WTC11 (cell line): ENCODE measurements around the gene IDH3B. TPM values are rescaled to one million over a fixed set of nuclear protein-coding genes. Genes with fewer than 3 reads are reported as not detected.

Experiments
- ATF2 ChIP-seq: sonication (generic); formaldehyde crosslinking; IDR thresholded peaks from 2 replicates; pipeline ENCODE4 v1.8.1; 2022; ENCODE audit warnings: low read depth, missing genetic modification reagents, borderline replicate concordance
- ATF3 ChIP-seq: sonication (generic); formaldehyde crosslinking; conservative IDR thresholded peaks from 2 replicates; pipeline ENCODE4 v1.8.1; 2022; ENCODE audit warnings: mild to moderate bottlenecking, missing genetic modification reagents
- ATF6 ChIP-seq: sonication (generic); formaldehyde crosslinking; IDR thresholded peaks from 2 replicates; pipeline ENCODE4 v1.8.1; 2023; ENCODE audit warnings: mild to moderate bottlenecking, missing genetic modification reagents
- ESRRA ChIP-seq: sonication (generic); formaldehyde crosslinking; IDR thresholded peaks from 2 replicates; pipeline ENCODE4 v1.8.1; 2022; ENCODE audit warnings: mild to moderate bottlenecking, missing genetic modification reagents, borderline replicate concordance
- FOXJ3 ChIP-seq: sonication (generic); formaldehyde crosslinking; IDR thresholded peaks from 2 replicates; pipeline ENCODE4 v1.9.0; 2021; ENCODE audit warnings: missing genetic modification reagents, mild to moderate bottlenecking, borderline replicate concordance
- FOXK1 ChIP-seq: sonication (generic); formaldehyde crosslinking; IDR thresholded peaks from 2 replicates; pipeline ENCODE4 v1.8.0; 2022; ENCODE audit warnings: mild to moderate bottlenecking, moderate library complexity, missing genetic modification reagents
- FOXP4 ChIP-seq: sonication (generic); formaldehyde crosslinking; IDR thresholded peaks from 2 replicates; pipeline ENCODE4 v1.8.0; 2022; ENCODE audit warnings: mild to moderate bottlenecking, missing genetic modification reagents
- GRHL2 ChIP-seq: fragments of 250-450 bp; sonication (Bioruptor Pico); IDR thresholded peaks from 2 replicates; pipeline ENCODE4 v1.8.0; 2022; ENCODE audit warnings: mild to moderate bottlenecking, moderate library complexity; ENCODE audit not compliant: insufficient replicate concordance, severe bottlenecking
- HMGA2 ChIP-seq: fragments of 250-450 bp; sonication (Bioruptor Pico); IDR thresholded peaks from 2 replicates; pipeline ENCODE4 v1.4.0; 2021; ENCODE audit warnings: mild to moderate bottlenecking, moderate library complexity
- IRF1 ChIP-seq: sonication (generic); formaldehyde crosslinking; IDR thresholded peaks from 2 replicates; pipeline ENCODE4 v1.8.0; 2023; ENCODE audit warnings: missing genetic modification reagents
- MAX ChIP-seq: sonication (generic); formaldehyde crosslinking; IDR thresholded peaks from 2 replicates; pipeline ENCODE4 v1.8.0; 2022; ENCODE audit warnings: mild to moderate bottlenecking, missing genetic modification reagents
- MXD4 ChIP-seq: fragments of 250-450 bp; sonication (Bioruptor Pico); IDR thresholded peaks from 2 replicates; pipeline ENCODE4 v1.8.0; 2021; ENCODE audit warnings: mild to moderate bottlenecking, moderate library complexity, borderline replicate concordance
- MYBL2 ChIP-seq: sonication (generic); formaldehyde crosslinking; IDR thresholded peaks from 2 replicates; pipeline ENCODE4 v1.8.1; 2023; ENCODE audit warnings: mild to moderate bottlenecking, moderate library complexity, missing genetic modification reagents
- NFYB ChIP-seq: sonication (generic); formaldehyde crosslinking; conservative IDR thresholded peaks from 2 replicates; pipeline ENCODE4 v1.8.0; 2022; ENCODE audit warnings: low read depth, missing genetic modification reagents
- NR3C1 ChIP-seq: sonication (generic); formaldehyde crosslinking; conservative IDR thresholded peaks from 2 replicates; pipeline ENCODE4 v1.8.1; 2023; ENCODE audit warnings: low read depth, mild to moderate bottlenecking, missing genetic modification reagents
- SMAD4 ChIP-seq: sonication (generic); formaldehyde crosslinking; IDR thresholded peaks from 2 replicates; pipeline ENCODE4 v1.8.0; 2022; ENCODE audit warnings: mild to moderate bottlenecking, missing genetic modification reagents
- SOX15 ChIP-seq: fragments of 250-450 bp; sonication (Bioruptor Pico); IDR thresholded peaks from 2 replicates; pipeline ENCODE4 v1.9.0; 2021; ENCODE audit warnings: mild to moderate bottlenecking
- TEAD1 ChIP-seq: sonication (generic); formaldehyde crosslinking; IDR thresholded peaks from 2 replicates; pipeline ENCODE4 v1.8.0; 2022; ENCODE audit warnings: mild to moderate bottlenecking, missing genetic modification reagents
- TP53 ChIP-seq: sonication (generic); formaldehyde crosslinking; IDR thresholded peaks from 2 replicates; pipeline ENCODE4 v1.8.1; 2023; ENCODE audit warnings: mild to moderate bottlenecking, missing genetic modification reagents
- ZNF138 ChIP-seq: sonication (generic); formaldehyde crosslinking; conservative IDR thresholded peaks from 2 replicates; pipeline ENCODE4 v1.8.1; 2022; ENCODE audit warnings: mild to moderate bottlenecking, moderate library complexity, missing genetic modification reagents
- ZNF396 ChIP-seq: fragments of 250-450 bp; sonication (Bioruptor Pico); IDR thresholded peaks from 2 replicates; pipeline ENCODE4 v1.8.0; 2021; ENCODE audit warnings: mild to moderate bottlenecking, moderate library complexity, borderline replicate concordance
- ZNF416 ChIP-seq: fragments of 250-450 bp; sonication (Bioruptor Pico); IDR thresholded peaks from 2 replicates; pipeline ENCODE4 v1.9.0; 2021; ENCODE audit warnings: mild to moderate bottlenecking, inconsistent platforms
- ZNF532 ChIP-seq: fragments of 250-450 bp; sonication (Bioruptor Pico); IDR thresholded peaks from 2 replicates; pipeline ENCODE4 v1.9.0; 2021; ENCODE audit warnings: mild to moderate bottlenecking, borderline replicate concordance
- total RNA-seq: library from RNA; stranded (reverse); gene quantifications from 3 replicates; pipeline ENCODE4 v1.2.3, GENCODE V29; 2021

Gene IDH3B
- total RNA-seq, 1 experiment from 2014 or later, result 136 TPM

GRCh38 chr20:2652724-2653555, 11.1 kb downstream of the IDH3B start (continued):
- no peak; the same call in 1 of the 2 replicates for TF ChIP-seq ATF3 (CRISPR knock-in tag)
- TF ChIP-seq ZNF532 (CRISPR knock-in tag), result no peak
- peak; percentile 88 for TF ChIP-seq ZNF138 (CRISPR knock-in tag)
- TF ChIP-seq TP53, result peak; percentile 78
- no peak for TF ChIP-seq HMGA2 (CRISPR knock-in tag)
- TF ChIP-seq SMAD4 (CRISPR knock-in tag), result no peak
- TF ChIP-seq TEAD1 (CRISPR knock-in tag), result no peak
- TF ChIP-seq ATF6 (CRISPR knock-in tag), result peak; percentile 10; the same call in 1 of the 2 replicates
- TF ChIP-seq FOXP4 (CRISPR knock-in tag), result peak; percentile 91; the same call in 1 of the 2 replicates
- no peak for TF ChIP-seq MYBL2 (CRISPR knock-in tag)
- TF ChIP-seq FOXJ3 (CRISPR knock-in tag), result no peak
- peak; percentile 37; the same call in 1 of the 2 replicates for TF ChIP-seq FOXK1 (CRISPR knock-in tag)
- no peak; the same call in 1 of the 2 replicates for TF ChIP-seq ESRRA (CRISPR knock-in tag)
- peak; percentile 88 for TF ChIP-seq MAX (CRISPR knock-in tag)
- TF ChIP-seq IRF1, result no peak
- no peak for TF ChIP-seq SOX15
- TF ChIP-seq ZNF396 (CRISPR knock-in tag), result no peak
- TF ChIP-seq NR3C1 (CRISPR knock-in tag), result no peak
- no peak for TF ChIP-seq MXD4 (CRISPR knock-in tag)
- no peak for TF ChIP-seq ZNF416 (CRISPR knock-in tag)
- no peak for TF ChIP-seq ATF2 (CRISPR knock-in tag)
- no peak for TF ChIP-seq NFYB (CRISPR knock-in tag)
- no peak for TF ChIP-seq GRHL2 (CRISPR knock-in tag)
- TF ChIP-seq, all 79 proteins: peak for 25
